SK-N-SH treated with all-trans-retinoic acid at 6 μM for 48 hours (cell line): ENCODE data around the gene TMEM235.

ENCODE experiments used
- RARB ChIP-seq: fragments of 250-450 bp; sonication (Bioruptor Pico); IDR thresholded peaks from 2 replicates; pipeline ENCODE4 v1.8.0; 2021; ENCODE audit warnings: mild to moderate bottlenecking, moderate library complexity
- ZNF565 ChIP-seq: fragments of 450-650 bp; formaldehyde crosslinking; conservative IDR thresholded peaks from 2 replicates; pipeline ENCODE4 v1.5.0; 2020; ENCODE audit warnings: low read depth, mild to moderate bottlenecking, moderate library complexity
- ZNF70 ChIP-seq: fragments of 450-650 bp; formaldehyde crosslinking; IDR thresholded peaks from 2 replicates; pipeline ENCODE4 v1.5.0; 2020; ENCODE audit warnings: mild to moderate bottlenecking, moderate library complexity

GRCh38 chr17:78263063-78263735 lies 31.8 kb downstream of the TMEM235 start:
- TF ChIP-seq RARB (CRISPR knock-in tag) (no peak), ZNF70 (CRISPR knock-in tag) (no peak; the same call in 1 of the 2 replicates), ZNF565 (CRISPR knock-in tag) (no peak)
